Measurements from ENCODE around the gene LAMB1.

GRCh38 chr7:107969856-107970255 lies 33.1 kb downstream of the LAMB1 start:
- TF ChIP-seq, protein P1, sequence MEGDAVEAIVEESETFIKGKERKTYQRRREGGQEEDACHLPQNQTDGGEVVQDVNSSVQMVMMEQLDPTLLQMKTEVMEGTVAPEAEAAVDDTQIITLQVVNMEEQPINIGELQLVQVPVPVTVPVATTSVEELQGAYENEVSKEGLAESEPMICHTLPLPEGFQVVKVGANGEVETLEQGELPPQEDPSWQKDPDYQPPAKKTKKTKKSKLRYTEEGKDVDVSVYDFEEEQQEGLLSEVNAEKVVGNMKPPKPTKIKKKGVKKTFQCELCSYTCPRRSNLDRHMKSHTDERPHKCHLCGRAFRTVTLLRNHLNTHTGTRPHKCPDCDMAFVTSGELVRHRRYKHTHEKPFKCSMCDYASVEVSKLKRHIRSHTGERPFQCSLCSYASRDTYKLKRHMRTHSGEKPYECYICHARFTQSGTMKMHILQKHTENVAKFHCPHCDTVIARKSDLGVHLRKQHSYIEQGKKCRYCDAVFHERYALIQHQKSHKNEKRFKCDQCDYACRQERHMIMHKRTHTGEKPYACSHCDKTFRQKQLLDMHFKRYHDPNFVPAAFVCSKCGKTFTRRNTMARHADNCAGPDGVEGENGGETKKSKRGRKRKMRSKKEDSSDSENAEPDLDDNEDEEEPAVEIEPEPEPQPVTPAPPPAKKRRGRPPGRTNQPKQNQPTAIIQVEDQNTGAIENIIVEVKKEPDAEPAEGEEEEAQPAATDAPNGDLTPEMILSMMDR (conservative IDR thresholded peaks at IDR 0.05 in 1 of 2, IDR thresholded peaks at IDR 0.05 in 1 of 2; ENCODE audit: extremely low read depth in 1 of 2, insufficient read depth in 1 of 2, low read depth in 1 of 2, low read length in 2 of 2): no peak
- no peak for TF ChIP-seq EZH2 (IDR thresholded peaks at IDR 0.05; ENCODE audit: borderline replicate concordance, low read length)
